Vagina (tissue), 2 donors: ENCODE measurements around the gene RPF1.

ENCODE experiments used
- CTCF ChIP-seq, 3 experiments: fragments of 450-650 bp in 2 of 3; fragments of 200-600 bp in 1 of 3; sonication (generic) in 1 of 3; IDR thresholded peaks; one replicate each; pipeline ENCODE4 v1.5.1; 2017 to 2019; ENCODE audit warnings: antibody characterized with exemption in 3 of 3, mild to moderate bottlenecking in 2 of 3, moderate library complexity in 2 of 3
- POLR2A ChIP-seq, 2 donors: fragments of 450-650 bp; IDR thresholded peaks; one replicate each; pipeline ENCODE4 v1.6.1; 2017; ENCODE audit warnings: antibody characterized with exemption in 2 of 2, mild to moderate bottlenecking in 2 of 2, moderate library complexity in 2 of 2

DNA sequence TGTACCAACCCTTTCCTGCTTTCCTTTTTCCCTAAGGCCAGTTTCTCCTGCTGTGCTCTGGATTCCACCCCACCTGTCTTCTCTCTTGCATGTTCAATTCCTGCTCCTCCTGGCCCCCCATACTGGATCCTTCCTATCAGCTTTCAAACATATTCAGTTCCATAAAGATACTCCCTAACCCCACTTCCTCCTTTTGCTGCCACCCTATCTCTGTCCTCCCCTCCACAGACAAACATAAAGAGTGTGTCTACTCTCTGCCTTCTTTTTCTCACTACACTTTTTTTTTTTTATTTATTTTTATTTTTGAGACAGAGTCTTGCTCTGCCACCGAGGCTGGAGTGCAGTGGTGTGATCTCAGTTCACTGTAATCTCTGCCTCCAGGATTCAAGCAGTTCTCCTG, 16.9 kb upstream of the RPF1 start:
- TF ChIP-seq CTCF (IDR thresholded peaks at IDR 0.05) (no peak), POLR2A (IDR thresholded peaks at IDR 0.05) (no peak)
